Activated CD4-positive, alpha-beta memory T cell treated with anti-CD3 and anti-CD28 coated beads for 36 hours (primary cell): ENCODE measurements around the gene PREB. TPM values are rescaled to one million over a fixed set of nuclear protein-coding genes. Genes with fewer than 3 reads are reported as not detected.
"Not testable (repeated sequence)": the region's sequence is repeated elsewhere in the genome, so short reads cannot be mapped to it uniquely, and the experiment has no call there.

Experiments used
- CTCF ChIA-PET: fragments of 350-600 bp; sonication (Branson Sonifier 250); formaldehyde crosslinking; loops from one replicate; lab custom pipeline; 2021; ENCODE audit warnings: antibody characterized with exemption, inconsistent platforms; lab: Charles Lee
- POLR2A ChIA-PET: fragments of 350-600 bp; sonication (Branson Sonifier 250); formaldehyde crosslinking; loops from one replicate; lab custom pipeline; 2021; ENCODE audit warnings: antibody characterized with exemption; lab: Charles Lee
- DNase-seq: peaks from one replicate; pipeline ENCODE4 v3.0.0-alpha.2; 2020
- H3K27ac Mint-ChIP-seq: one replicate; pipeline ENCODE4 v1.8.0; 2021; ENCODE audit warnings: mixed read lengths
- H3K27me3 Mint-ChIP-seq: one replicate; pipeline ENCODE4 v1.8.0; 2021; ENCODE audit warnings: mixed read lengths
- H3K36me3 Mint-ChIP-seq: one replicate; pipeline ENCODE4 v1.8.0; 2021; ENCODE audit warnings: mixed read lengths
- H3K4me1 Mint-ChIP-seq: one replicate; pipeline ENCODE4 v1.8.0; 2021; ENCODE audit warnings: low read depth, mixed read lengths
- H3K4me3 Mint-ChIP-seq: one replicate; pipeline ENCODE4 v1.8.0; 2021; ENCODE audit warnings: mild to moderate bottlenecking, mixed read lengths
- H3K9me3 Mint-ChIP-seq: one replicate; pipeline ENCODE4 v1.8.0; 2021; ENCODE audit warnings: mixed read lengths
- intact Hi-C: fragments of 100-400 bp; cut with micrococcal nuclease; formaldehyde crosslinking; loops from one replicate; pipeline ENCODE4 v1.15.1; 2023
- total RNA-seq, 2 experiments: library from RNA; stranded (reverse); gene quantifications; one replicate each; pipeline ENCODE4 v1.2.3, GENCODE V29; 2021

PREB gene
- total RNA-seq, 2 experiments from 2014 or later = 64.7 to 65.4 TPM

DNA sequence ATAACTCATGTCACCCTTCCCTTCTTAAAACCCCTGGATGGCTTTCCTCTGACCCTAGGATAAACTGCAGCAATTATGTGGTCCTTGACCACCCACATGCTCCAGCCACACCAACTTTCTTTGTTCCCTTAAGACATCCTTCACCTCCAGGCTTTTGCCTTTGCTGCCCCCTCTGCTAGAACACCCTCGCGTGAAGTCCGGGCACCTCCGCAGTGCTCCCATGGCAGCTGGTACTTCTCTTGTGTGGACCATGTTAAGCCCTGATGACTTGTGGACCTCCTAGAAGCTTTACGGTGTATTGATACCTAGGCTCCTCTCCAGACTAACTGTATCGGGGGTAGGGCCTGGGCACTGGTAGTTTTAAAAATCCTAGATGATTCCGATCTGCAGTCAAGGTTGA, 11.6 kb downstream of the PREB start:
- intact Hi-C loops = loop anchor here (1.0 to 5.0 kb wide), 2 partner anchors 12 to 70 kb away; partner anchors contain the start of genes AGBL5 and PREB
- H3K4me3 Mint-ChIP-seq = peak overlapping the region; percentile 80
- peaks cover 22% of the 10 kb centered on the region for H3K27me3 Mint-ChIP-seq

DNA sequence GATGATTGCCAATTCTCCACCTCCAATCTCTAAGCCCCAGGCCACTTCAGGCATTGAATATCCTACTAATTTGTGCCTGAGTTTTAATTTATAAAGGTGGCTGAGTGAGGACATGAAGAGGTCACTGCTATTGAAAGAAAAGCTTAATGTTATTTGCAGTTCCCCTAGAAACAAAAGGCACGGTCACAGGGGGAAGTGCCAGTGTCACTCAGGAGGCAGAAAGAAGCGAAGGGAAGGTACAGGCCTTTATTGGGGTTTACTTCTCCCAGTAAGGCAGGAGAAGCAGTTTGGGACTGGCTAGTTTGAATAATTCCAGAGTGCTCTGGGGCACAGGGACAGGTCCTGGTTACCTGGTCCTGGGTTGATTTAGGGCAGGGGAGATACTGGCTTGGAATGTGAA, 12.5 kb downstream of the PREB start:
- CTCF ChIA-PET = interaction anchor here (3.1 kb wide), 1 partner anchor 158 kb away, joined by 14 read pairs; no protein-coding TSS in a partner anchor
- intact Hi-C loops = loop anchor here (5.0 kb wide), 1 partner anchor 70 kb away; the partner anchor contains the start of gene AGBL5

More for the DNA sequence above, 11.6 kb downstream of the PREB start:
- DNase-seq = no peak
- Mint-ChIP-seq H3K4me1 (peaks cover 18% of the 10 kb centered on the region), H3K27ac (no peak overlapping the region), H3K9me3 (no peaks in the 10 kb centered on the region), H3K36me3 (no peaks in the 10 kb centered on the region)
- ChIA-PET POLR2A (interaction anchor here (1.1 to 2.0 kb wide), 3 partner anchors 9 to 51 kb away, joined by 3 to 20 read pairs (median 4); partner anchors contain the start of genes OST4 and PREB), CTCF (interaction anchor here (2.1 to 3.1 kb wide), 3 partner anchors 11 to 157 kb away, joined by 6 to 19 read pairs (median 14); partner anchors contain the start of genes AGBL5 and PREB)

DNA sequence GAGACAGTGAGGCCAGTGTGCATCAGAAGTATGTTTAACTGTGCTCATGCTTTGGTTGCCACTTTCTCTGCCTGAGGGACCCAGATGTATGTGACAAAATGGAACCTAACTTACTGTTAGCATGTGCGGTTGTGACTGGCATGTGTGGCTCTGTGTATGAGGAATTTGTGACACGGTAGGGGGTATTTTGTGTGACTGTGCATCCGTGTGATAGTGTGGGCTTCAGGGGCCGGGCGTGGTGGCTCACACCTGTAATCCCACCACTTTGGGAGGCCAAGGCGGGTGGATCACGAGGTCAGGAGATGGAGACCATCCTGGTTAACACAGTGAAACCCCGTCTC, 15.1 kb downstream of the PREB start:
- H3K9me3 Mint-ChIP-seq, DNase-seq, H3K27ac Mint-ChIP-seq, H3K36me3 Mint-ChIP-seq, intact Hi-C loops, CTCF ChIA-PET: not testable (repeated sequence)
- H3K4me3 Mint-ChIP-seq = peak overlapping the region; percentile 75
- H3K27me3 Mint-ChIP-seq = peaks cover 28% of the 10 kb centered on the region
- POLR2A ChIA-PET = interaction anchor here (1.0 kb wide), 1 partner anchor 15 kb away, joined by 4 read pairs; the partner anchor contains the start of gene PREB
- H3K4me1 Mint-ChIP-seq = peaks cover 18% of the 10 kb centered on the region

More for the DNA sequence above, 12.5 kb downstream of the PREB start:
- POLR2A ChIA-PET = no interaction called here
- Mint-ChIP-seq H3K27ac (no peak overlapping the region), H3K36me3 (no peaks in the 10 kb centered on the region), H3K4me3 (no peak overlapping the region), H3K4me1 (peaks cover 18% of the 10 kb centered on the region), H3K27me3 (peaks cover 28% of the 10 kb centered on the region), H3K9me3 (no peaks in the 10 kb centered on the region)
- no peak for DNase-seq

DNA sequence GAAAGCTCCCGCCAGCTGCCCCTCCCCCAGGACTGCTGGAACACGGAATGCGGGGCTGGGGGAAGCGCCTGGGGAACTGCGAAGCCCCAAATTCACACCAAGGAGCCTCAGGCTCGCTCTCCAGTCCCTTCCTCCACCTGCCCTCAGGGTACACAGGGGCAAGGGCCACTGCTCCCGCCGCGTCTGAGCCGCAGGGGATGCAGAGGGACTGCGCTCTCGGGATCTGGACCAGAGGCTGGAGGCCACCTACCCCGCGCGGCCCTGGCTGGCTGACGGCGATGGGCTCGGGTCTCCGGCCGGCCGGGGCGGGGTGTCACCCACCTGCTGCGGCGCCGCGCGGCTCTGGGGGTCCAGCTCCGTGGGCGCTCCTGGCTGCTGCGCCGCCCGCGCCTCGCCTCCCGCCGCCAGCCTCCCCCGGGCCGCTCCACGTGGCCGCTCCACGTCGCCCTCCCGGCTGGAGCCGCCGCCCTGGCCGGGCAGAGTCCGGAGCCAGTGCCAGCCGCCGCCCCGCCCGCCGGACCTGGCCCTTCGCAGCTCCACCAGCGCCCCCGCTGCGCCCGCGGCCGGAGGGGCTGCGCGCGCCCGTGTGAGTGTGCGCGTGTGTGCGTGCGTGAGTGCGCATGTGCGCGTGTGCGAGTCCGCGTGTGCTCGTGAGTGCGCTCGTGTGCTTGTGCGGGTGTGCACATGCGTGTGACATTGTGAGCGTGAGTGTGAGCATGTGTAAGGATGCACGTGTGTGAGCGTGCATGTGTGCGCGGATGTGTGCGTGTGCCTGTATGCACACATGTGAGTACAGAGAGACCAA, 15.7 kb downstream of the PREB start, which contains the start of gene CGREF1:
TSS of gene CGREF1 (minus strand) at position 604 of the 805 bp plus-strand sequence. CDS start 14,762 bp downstream, outside the sequence.
- Mint-ChIP-seq H3K36me3 (no peaks in the 10 kb centered on the region), H3K4me1 (peaks cover 18% of the 10 kb centered on the region), H3K4me3 (peak within 1 kb of the TSS; percentile 75), H3K27ac (no peak within 1 kb of the TSS), H3K9me3 (no peaks in the 10 kb centered on the region), H3K27me3 (peaks cover 28% of the 10 kb centered on the region)
- DNase-seq = peak; percentile 19
- POLR2A ChIA-PET = interaction anchor here (1.0 kb wide), 1 partner anchor 15 kb away, joined by 4 read pairs; the partner anchor contains the start of gene PREB
- CTCF ChIA-PET = no interaction called here
- intact Hi-C loops = no loop called here

DNA sequence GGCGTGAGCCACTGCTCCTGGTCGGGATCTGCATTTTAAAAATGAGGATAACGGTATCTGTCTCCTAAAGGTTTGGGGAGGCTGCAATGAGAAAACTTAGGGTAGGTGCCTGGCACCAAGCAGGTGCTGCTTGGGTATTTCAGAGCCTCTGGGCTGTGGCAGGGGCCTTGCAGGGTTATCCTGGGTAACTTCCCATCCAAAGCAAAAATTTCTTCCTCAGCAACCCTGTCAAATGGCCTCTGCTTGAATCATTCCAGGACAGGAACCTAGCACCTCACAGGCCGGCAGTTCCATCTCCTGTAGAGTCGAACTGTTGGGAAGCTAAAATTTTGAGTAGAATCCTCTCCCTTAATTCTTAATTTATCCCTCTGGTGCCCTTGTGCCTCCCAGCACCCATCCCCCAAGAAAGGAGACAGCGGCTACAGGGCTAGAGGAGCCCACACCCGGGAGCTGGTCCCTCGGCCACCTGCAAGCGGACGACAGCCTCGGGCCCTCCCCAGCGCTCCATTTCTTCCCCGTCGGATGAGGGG, 16.4 kb downstream of the PREB start:
- peak overlapping the region; percentile 23 for H3K4me3 Mint-ChIP-seq
- DNase-seq = no peak
- H3K27me3 Mint-ChIP-seq = peaks cover 28% of the 10 kb centered on the region
- ChIA-PET POLR2A (no interaction called here), CTCF (no interaction called here)
- no peak overlapping the region for H3K27ac Mint-ChIP-seq
- no peaks in the 10 kb centered on the region for H3K9me3 Mint-ChIP-seq
- intact Hi-C loops = no loop called here
- H3K4me1 Mint-ChIP-seq = peaks cover 14% of the 10 kb centered on the region
- H3K36me3 Mint-ChIP-seq = no peaks in the 10 kb centered on the region

DNA sequence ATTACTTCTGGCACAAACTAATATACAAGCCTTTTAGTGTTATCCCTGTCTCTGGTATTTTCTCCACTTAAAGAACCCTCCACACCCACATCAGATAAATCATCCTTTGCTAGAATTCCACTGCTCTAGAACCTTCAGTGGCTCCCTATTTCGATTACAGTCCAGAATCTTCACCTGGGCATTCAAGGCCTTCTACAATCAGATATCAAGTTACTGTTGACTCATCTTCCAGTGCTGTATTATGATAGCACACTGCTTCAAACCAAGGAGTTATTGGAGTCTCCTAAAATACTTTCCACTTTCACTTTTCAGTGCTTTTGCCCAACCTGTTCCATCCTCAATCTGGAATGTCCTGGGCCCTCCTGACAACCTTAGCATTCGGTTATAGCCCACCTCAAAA, 18.9 kb downstream of the PREB start:
- intact Hi-C loops = no loop called here
- Mint-ChIP-seq H3K27ac (no peak overlapping the region), H3K4me1 (peaks cover 12% of the 10 kb centered on the region), H3K36me3 (no peaks in the 10 kb centered on the region), H3K27me3 (peaks cover 25% of the 10 kb centered on the region), H3K9me3 (no peaks in the 10 kb centered on the region), H3K4me3 (no peak overlapping the region)
- CTCF ChIA-PET = interaction anchor here (1.0 kb wide), 1 partner anchor 187 kb away, joined by 4 read pairs; no protein-coding TSS in a partner anchor
- DNase-seq = no peak
- POLR2A ChIA-PET = no interaction called here

DNA sequence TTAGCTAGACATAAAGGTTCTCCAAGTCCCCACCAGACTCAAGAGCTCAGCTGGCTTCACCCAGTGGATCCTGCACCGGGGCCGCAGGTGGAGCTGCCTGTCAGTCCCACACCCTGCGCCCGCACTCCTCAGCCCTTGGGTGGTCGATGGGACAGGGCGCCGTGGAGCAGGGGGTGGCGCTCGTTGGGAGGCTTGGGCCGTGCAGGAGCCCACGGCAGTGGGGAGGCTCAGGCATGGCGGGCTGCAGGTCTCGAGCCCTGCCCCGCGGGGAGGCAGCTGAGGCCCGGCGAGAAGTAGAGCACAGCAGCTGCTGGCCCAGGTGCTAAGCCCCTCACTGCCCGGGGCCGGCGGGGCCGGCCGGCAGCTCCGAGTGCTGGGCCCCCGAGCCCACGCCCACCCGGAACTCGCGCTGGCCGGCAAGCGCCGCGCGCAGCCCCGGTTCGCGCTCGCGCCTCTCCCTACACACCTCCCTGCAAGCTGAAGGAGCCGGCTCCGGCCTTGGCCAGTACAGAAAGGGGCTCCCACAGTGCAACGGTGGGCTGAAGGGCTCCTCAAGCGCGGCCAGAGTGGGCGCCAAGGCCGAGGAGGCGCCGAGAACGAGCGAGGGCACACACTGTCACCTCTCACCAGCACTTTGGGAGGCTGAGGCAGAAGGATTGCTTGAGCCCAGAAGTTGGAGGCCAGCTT, 22.9 kb downstream of the PREB start:
- H3K4me3 Mint-ChIP-seq, POLR2A ChIA-PET, H3K4me1 Mint-ChIP-seq, H3K9me3 Mint-ChIP-seq, H3K27me3 Mint-ChIP-seq, H3K36me3 Mint-ChIP-seq, DNase-seq, H3K27ac Mint-ChIP-seq, intact Hi-C loops: not testable (repeated sequence)
- CTCF ChIA-PET = interaction anchor here (1.4 kb wide), 1 partner anchor 13 kb away, joined by 3 read pairs; no protein-coding TSS in a partner anchor

DNA sequence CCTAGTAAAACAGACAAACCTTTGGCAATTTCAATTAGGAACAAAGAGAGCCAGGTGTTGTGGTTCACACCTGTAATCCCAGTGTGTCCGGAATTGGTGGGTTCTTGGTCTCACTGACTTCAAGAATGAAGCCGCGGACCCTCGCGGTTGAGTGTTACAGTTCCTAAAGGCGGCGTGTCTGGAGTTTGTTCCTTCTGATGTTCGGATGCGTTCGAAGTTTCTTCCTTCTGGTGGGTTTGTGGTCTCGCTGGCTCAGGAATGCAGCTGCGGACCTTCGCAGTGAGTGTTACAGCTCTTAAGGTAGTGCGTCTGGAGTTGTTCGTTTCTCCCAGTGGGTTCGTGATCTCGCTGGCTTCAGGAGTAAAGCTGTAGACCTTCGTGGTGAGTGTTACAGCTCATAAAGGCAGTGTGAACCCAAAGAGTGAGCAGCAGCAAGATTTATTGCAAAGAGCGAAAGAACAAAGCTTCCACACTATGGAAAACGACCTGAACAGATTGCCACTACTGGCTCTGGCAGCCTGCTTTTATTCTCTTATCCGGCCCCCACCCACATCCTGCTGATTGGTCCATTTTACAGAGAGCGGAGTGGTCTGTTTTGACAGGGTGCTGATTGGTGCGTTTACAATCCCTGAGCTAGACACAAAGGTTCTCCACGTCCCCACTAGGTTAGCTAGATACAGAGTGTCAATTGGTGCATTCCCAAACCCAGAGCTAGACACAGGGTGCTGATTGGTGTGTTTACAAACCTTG, 23.7 kb downstream of the PREB start:
- POLR2A ChIA-PET, H3K4me3 Mint-ChIP-seq: not testable (repeated sequence)

DNA sequence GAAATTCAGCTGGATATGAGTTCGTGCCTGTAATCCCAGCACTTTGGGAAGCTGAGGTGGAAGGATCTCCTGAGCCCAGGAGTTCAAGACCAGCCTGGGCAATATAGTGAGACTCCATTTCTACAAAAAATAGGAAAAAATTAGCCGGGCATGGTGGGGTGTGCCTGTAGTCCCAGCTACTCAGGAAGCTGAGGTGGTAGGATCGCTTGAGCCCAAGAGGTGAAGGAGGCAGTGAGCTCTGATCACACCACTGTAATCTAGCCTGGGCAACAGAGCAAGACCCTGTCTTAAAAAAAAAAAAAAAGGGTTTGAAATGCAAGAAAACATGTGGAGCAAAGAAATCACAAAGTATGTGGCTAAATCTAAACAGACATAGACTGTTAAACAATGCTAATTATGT, 25.4 kb downstream of the PREB start:
- DNase-seq = no peak
- no peak overlapping the region for H3K27ac Mint-ChIP-seq
- H3K4me1 Mint-ChIP-seq = no peaks in the 10 kb centered on the region
- ChIA-PET CTCF (interaction anchor here (0.9 to 1.2 kb wide), 3 partner anchors 147 to 195 kb away, joined by 3 read pairs; no protein-coding TSS in a partner anchor), POLR2A (no interaction called here)
- no peak overlapping the region for H3K4me3 Mint-ChIP-seq
- no peaks in the 10 kb centered on the region for H3K36me3 Mint-ChIP-seq
- H3K9me3 Mint-ChIP-seq = no peaks in the 10 kb centered on the region
- intact Hi-C loops = no loop called here
- peaks cover 3% of the 10 kb centered on the region for H3K27me3 Mint-ChIP-seq

More for the DNA sequence above, 23.7 kb downstream of the PREB start:
- H3K9me3 Mint-ChIP-seq, H3K4me1 Mint-ChIP-seq, H3K27ac Mint-ChIP-seq, H3K36me3 Mint-ChIP-seq, DNase-seq, CTCF ChIA-PET, intact Hi-C loops, H3K27me3 Mint-ChIP-seq: not testable (repeated sequence)

DNA sequence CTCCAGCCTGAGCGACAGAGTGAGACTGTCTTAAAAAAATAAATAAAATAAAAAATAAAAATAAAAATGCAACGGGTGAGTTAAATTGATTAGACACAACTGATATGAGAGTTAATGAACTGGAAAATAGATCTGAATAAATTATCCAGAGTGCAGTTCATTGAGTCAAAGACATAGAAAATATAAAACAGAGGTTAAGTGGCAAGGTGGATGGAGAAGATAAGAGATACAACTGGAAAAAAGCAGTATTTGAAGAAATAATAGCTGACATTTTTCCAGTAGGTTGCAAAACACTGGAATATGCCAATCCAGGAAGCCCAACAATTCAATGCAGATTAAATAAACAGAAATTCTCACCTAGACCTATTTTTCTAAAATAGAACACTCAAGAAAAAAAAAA, 26.2 kb downstream of the PREB start:
- CTCF ChIA-PET = interaction anchor here (1.2 kb wide), 1 partner anchor 146 kb away, joined by 3 read pairs; no protein-coding TSS in a partner anchor
- Mint-ChIP-seq H3K27ac (no peak overlapping the region), H3K9me3 (no peaks in the 10 kb centered on the region), H3K4me1 (no peaks in the 10 kb centered on the region), H3K36me3 (no peaks in the 10 kb centered on the region), H3K4me3 (no peak overlapping the region), H3K27me3 (peaks cover 3% of the 10 kb centered on the region)
- intact Hi-C loops = no loop called here
- POLR2A ChIA-PET = no interaction called here
- no peak for DNase-seq

DNA sequence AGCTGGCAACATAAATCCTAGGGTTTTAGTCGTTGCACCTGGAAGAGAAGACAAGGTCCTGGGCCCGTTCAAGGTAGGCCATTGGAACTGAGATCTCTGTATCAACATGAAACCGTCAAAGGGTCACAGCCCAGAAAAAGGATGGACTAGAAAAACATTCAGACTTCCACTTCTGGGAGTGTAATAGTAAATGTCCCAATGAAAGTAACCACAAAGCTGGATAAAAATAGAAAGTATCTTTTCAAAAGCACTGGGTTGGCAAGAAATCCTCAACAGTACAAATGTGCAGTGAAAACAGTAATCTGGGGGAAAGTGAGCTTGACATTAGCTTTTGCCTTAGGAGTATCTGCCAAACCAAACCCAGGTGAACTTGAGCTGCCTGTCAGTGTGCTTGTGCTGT, 28.5 kb downstream of the PREB start:
- Mint-ChIP-seq H3K4me3 (no peak overlapping the region), H3K9me3 (no peaks in the 10 kb centered on the region), H3K27ac (no peak overlapping the region), H3K4me1 (no peaks in the 10 kb centered on the region), H3K36me3 (no peaks in the 10 kb centered on the region), H3K27me3 (peaks cover 3% of the 10 kb centered on the region)
- ChIA-PET CTCF (interaction anchor here (0.6 to 1.3 kb wide), 3 partner anchors 64 to 143 kb away, joined by 3 read pairs; no protein-coding TSS in a partner anchor), POLR2A (no interaction called here)
- intact Hi-C loops = no loop called here
- DNase-seq = no peak
